IPS-15b (cell line): ENCODE results near the gene PHF19.

Experiments
- H3K27me3 ChIP-seq: one replicate; pipeline ENCODE4 v1.6.1; 2013; ENCODE audit warnings: low read length; ENCODE audit not compliant: control insufficient read depth, insufficient read depth
- H3K36me3 ChIP-seq: one replicate; pipeline ENCODE4 v1.6.1; 2013; ENCODE audit warnings: low read length; ENCODE audit not compliant: control insufficient read depth, insufficient read depth
- H3K4me1 ChIP-seq: one replicate; pipeline ENCODE4 v1.6.1; 2013; ENCODE audit warnings: mild to moderate bottlenecking, low read length; ENCODE audit not compliant: control insufficient read depth, insufficient read depth
- H3K4me3 ChIP-seq: one replicate; pipeline ENCODE4 v1.5.1; 2013; ENCODE audit warnings: low read depth, low read length
- H3K9ac ChIP-seq: one replicate; pipeline ENCODE4 v1.6.1; 2013; ENCODE audit warnings: low read depth, mild to moderate bottlenecking, low read length
- H3K9me3 ChIP-seq: one replicate; pipeline ENCODE4 v1.6.1; 2013; ENCODE audit warnings: mild to moderate bottlenecking, low read length; ENCODE audit not compliant: control insufficient read depth, insufficient read depth

Gene PHF19

DNA sequence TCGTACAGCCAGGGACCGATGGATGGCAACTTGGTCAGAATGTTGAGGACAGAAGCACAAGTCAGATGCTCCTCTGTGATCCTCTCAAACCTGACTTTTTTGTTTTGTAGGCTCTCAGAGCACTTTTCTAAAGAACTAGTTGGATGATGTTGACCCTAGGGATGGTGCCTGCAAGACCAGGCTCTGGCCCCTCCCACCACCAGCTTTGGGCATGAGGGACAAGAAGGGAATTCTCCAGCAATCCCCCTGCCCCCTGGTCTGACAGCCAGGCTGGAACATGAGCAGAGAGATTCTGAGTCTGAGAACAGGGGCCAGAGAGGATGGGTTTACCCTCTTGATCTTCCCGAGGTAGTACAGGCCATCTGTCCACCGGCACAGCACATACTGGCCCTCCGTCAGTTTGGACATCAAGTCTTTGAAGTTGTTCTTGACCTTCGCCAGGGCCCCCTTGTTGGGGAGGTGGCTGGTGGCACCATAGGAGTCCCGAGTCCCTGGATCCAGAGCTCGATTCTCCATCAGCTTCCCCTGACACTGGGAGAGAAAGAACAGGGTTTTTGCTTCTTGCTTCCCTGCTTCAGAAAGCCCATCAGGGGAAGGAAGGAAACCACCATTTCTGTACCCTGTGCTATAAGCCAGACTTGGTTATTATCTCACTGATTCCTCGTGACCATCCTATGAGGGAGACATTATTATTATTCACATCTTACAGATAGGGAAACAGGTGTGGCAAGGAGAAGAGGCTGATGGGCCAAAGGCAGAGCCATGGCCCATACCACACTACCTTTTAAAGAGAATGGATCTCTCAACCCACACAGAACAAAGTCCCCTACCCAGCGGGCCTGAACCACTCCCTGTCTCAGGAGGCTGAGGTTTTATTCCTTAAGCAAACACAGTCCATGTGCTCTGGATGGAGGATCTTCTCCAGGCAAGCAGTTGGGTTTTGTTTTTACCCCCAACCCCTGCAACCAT lies 2.5 kb downstream of the PHF19 start:
- no peaks in the 10 kb centered on the region for H3K36me3 ChIP-seq
- peaks cover 35% of the 10 kb centered on the region for H3K4me1 ChIP-seq
- H3K9ac ChIP-seq: no peak overlapping the region
- no peak overlapping the region for H3K4me3 ChIP-seq
- no peaks in the 10 kb centered on the region for H3K9me3 ChIP-seq
- peaks cover 3% of the 10 kb centered on the region for H3K27me3 ChIP-seq

DNA sequence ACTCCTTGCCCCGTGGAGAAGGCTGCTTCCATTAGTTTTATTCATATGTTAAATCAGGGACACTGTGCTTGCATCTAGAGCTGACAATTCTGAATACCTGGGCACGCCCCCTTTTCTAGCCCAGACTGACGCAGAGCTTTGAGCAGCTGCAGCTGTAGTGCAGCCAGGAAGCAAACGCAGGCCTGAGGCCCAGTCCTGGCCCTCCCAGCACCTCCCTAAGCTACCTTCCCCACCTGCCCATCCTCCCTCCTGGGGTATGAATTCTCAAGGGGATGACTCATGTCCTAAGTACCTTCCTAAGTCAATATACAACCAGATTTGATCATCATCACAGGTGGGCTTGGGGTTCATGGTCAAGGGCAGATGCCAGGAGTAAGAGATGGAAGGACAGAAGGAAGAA lies 3.5 kb downstream of the PHF19 start:
- Histone ChIP-seq H3K9ac (no peak overlapping the region), H3K4me1 (peaks cover 32% of the 10 kb centered on the region)

DNA sequence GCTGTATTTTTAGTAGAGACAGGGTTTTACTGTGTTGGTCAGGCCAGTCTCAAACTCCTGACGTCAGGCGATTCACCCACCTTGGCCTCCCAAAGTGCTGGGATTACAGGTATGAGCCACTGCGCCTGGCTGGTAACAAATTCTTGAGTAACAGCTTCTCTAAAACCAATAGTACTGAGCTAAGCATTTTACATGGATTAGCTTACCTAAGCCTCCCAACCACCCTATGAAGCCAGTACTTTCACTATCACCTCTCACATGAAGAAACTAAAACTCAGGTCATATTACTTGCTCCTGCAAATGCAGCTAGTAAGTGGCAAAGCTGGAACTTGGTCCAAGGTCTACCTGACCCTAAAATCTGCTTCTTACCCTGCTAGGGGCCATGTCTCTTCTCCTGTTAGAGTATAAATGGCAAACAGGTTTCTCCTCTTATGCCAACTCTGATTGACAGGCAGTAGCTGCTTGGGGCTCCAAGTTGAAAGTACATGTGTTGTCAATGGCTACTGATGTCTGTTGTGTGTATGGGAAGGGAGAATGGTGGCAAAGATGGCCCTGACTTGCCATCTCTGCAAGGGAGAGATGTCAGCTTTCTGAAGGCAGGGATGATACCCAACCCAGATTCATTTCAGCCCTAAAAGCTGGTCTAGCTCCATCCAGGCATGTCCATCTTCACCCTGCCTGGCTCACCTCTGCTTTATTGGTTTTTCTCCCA lies 4.0 kb downstream of the PHF19 start:
- Histone ChIP-seq H3K36me3 (no peaks in the 10 kb centered on the region), H3K4me1 (peaks cover 28% of the 10 kb centered on the region)

More for the DNA sequence above, 3.5 kb downstream of the PHF19 start:
- Histone ChIP-seq H3K36me3 (no peaks in the 10 kb centered on the region), H3K9me3 (no peaks in the 10 kb centered on the region), H3K27me3 (peaks cover 3% of the 10 kb centered on the region), H3K4me3 (no peak overlapping the region)

DNA sequence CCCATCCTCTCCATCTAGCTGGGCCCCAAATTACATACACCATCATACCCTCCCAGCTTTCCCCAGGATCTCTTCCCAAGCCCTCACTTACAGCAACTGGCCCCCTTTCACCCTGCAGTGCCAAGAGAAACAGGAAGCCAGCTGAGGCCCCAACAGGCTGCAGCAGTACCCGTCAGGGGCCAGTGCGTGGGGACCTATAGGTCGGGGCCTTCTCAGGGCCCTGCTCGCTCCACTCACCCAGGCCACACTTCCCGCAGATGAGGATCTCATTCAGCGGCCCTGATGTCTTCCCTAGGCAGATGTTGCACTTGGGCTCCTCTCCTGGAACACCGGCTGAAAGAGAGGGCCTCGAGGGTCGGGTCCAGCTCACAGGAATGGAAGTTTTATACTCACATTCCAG lies 6.8 kb downstream of the PHF19 start:
- no peaks in the 10 kb centered on the region for H3K27me3 ChIP-seq
- no peak overlapping the region for H3K9ac ChIP-seq
- H3K4me1 ChIP-seq: peaks cover 17% of the 10 kb centered on the region
- peaks cover 5% of the 10 kb centered on the region for H3K36me3 ChIP-seq
- no peak overlapping the region for H3K4me3 ChIP-seq
- no peaks in the 10 kb centered on the region for H3K9me3 ChIP-seq

More for the DNA sequence above, 4.0 kb downstream of the PHF19 start:
- Histone ChIP-seq H3K27me3 (peaks cover 3% of the 10 kb centered on the region), H3K9ac (no peak overlapping the region), H3K4me3 (no peak overlapping the region), H3K9me3 (no peaks in the 10 kb centered on the region)

DNA sequence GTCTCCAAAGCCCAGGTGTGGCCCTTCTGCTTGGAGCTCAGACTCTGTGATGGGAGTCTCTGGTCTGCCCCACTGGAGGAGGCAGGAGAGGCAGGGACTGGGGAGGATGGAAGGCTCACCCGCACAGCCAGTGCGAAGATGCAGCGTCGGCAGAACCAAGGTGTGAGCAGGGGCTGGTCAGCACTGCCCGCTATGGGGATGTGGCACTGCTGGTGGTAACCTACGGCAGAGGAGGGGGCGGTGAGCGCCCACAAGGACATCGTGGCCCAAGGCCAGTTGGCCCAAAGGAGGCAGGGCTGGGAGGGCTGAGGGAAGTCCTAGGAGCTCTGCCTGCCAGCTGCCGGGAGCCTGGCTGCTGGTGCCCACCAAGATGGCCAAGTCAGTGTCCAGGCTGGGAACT lies 7.3 kb downstream of the PHF19 start:
- Histone ChIP-seq H3K9ac (no peak overlapping the region), H3K27me3 (no peaks in the 10 kb centered on the region), H3K9me3 (no peaks in the 10 kb centered on the region), H3K4me1 (peaks cover 16% of the 10 kb centered on the region), H3K36me3 (peaks cover 5% of the 10 kb centered on the region), H3K4me3 (no peak overlapping the region)

DNA sequence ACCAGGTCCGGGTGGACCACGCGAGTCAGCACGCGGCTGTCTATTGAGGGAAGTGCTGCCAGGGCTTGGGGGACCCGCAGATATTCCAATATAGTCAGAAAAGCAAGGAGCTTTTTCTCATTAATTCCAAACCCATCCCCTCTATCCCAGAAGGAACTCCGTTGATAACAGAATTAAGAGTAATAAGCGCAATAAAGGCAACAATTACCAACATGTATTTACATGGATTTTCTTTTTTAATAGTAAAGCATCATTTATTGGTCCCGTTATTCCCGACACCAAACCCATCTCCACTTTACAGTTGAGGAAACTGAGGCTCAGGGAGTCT lies 7.7 kb downstream of the PHF19 start:
- Histone ChIP-seq H3K4me3 (peak overlapping the region; percentile 70), H3K27me3 (no peaks in the 10 kb centered on the region), H3K4me1 (peaks cover 15% of the 10 kb centered on the region), H3K9me3 (no peaks in the 10 kb centered on the region), H3K9ac (no peak overlapping the region), H3K36me3 (peaks cover 5% of the 10 kb centered on the region)

DNA sequence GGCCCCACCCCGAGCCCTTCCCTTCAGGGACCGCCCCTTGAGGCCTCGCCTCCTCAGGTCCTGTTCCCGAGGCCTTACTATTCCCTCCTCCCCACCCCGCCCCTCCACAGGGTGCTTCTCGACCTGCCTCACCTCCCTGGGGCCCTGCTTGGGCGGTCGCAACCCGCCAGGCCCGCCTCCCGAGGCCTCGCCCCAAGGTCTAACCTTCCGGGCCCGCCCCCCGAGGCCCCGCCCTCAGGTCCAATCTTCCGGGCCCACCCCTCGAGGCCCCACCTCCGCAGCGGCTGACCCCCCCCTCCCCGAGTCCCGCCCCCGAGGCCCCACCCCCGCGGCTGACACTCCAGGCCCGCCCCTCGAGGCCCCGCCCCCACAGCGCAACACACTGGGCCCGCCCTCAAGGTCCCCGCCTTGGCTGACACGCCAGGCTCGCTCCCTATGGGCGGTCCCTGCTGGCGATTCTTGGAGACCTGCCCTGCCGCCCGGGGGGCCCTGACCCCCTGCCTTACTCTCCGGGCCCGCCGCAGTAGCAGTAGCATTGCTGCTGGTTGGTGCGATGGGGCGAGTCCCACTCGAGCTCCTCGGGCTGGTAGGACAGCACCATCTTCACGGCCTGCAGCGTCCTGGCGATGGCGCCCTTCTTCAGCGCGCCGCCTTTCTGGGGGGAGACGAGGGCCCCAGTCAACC lies 8.2 kb downstream of the PHF19 start:
- Histone ChIP-seq H3K4me3 (peak overlapping the region; percentile 70), H3K4me1 (peaks cover 10% of the 10 kb centered on the region), H3K36me3 (peaks cover 8% of the 10 kb centered on the region), H3K9ac (no peak overlapping the region), H3K9me3 (no peaks in the 10 kb centered on the region), H3K27me3 (no peaks in the 10 kb centered on the region)

DNA sequence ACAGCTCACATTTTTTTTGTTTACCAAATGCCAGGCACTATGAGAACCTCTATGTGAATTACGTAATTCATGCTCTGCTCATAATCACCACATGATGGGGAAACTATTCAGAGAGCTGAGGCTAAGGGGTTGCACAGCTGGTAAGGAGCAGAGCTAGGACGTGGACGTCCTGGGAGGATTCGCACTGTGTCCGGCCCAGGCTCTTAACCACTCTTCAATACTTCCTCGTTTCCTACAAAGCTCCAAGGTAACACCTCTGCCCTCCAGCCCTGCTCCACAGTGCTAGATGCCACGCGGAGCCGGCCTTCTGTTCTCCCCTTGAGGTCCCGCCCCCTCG lies 8.7 kb downstream of the PHF19 start:
- H3K4me1 ChIP-seq: peaks cover 7% of the 10 kb centered on the region
- no peaks in the 10 kb centered on the region for H3K9me3 ChIP-seq
- H3K9ac ChIP-seq: no peak overlapping the region
- H3K36me3 ChIP-seq: peaks cover 11% of the 10 kb centered on the region
- H3K4me3 ChIP-seq: peak overlapping the region; percentile 48
- no peaks in the 10 kb centered on the region for H3K27me3 ChIP-seq

DNA sequence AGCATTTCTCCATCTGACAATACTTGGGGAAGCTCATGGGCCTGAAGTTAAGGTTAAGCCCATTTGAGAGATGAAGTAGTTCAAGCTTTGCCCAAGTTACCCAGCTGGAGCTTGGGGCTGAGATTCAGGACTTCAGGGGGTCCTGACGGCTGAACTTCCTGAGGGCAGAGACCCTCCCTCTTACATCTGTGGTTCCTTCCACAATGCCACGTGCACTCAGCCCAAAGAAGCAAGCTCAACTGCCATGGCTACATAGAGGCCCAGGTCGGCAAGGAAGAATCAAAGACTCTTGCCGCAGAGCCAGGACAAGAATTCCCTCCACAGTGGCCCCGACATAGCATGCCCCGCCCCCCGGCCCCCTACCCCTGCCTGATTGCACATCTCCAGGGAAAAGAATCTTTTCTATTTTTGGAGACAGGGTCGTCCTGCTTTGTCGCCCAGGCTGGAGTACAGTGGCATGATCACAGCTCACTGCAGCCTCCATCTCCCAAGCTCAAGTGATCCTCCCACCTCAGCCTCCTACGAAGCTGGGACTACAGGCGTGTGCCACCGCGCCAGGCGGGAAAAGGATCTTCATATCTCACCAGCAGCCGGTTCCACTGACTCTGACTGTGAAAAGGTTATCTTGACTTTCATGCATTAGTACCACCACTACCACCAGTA lies 9.2 kb downstream of the PHF19 start:
- Histone ChIP-seq H3K27me3 (no peaks in the 10 kb centered on the region), H3K36me3 (peaks cover 12% of the 10 kb centered on the region), H3K9me3 (no peaks in the 10 kb centered on the region), H3K9ac (no peak overlapping the region), H3K4me1 (peaks cover 2% of the 10 kb centered on the region), H3K4me3 (peak overlapping the region; percentile 48)

DNA sequence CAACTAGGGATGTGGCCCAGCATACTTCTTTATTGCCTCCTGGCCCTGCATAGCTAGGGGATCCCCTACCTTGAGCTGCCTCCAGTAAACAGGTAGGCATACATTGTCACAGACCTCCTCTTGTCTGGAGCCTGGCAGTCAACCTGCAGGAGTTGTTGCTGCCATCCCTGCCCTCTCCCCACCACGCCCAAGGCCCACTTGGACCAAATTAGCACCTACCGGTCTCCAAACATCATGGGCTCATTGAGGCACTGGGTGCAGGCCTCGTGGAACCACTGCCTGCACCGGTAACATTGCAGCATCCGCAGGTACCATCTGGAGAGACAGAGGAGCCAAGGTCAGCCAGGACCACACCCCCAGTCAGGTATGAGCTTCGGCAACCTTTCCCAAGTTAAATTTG lies 10.3 kb downstream of the PHF19 start:
- Histone ChIP-seq H3K9me3 (no peaks in the 10 kb centered on the region), H3K27me3 (no peaks in the 10 kb centered on the region), H3K9ac (no peak overlapping the region), H3K4me1 (no peaks in the 10 kb centered on the region), H3K4me3 (no peak overlapping the region), H3K36me3 (peaks cover 16% of the 10 kb centered on the region)

DNA sequence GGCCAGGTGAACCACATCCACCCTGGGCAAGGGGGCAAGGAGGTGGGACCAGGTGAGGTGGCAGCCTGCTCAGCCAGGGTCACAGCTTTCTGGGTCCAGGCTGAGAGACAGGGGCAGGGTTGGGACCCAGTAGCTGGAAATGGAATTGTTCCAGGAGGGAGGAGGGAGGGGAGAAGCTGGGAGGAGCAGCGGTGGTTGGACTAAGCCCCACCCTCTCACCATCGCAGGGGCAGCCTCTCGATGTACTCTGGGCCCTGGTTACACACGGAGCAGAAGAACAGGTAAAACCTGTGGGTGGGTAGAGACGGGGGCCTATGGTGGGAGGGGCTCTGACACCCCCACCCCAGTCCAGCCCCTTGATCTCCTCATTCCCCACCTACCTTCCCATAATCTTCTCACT lies 11.2 kb downstream of the PHF19 start:
- Histone ChIP-seq H3K9ac (no peak overlapping the region), H3K9me3 (no peaks in the 10 kb centered on the region), H3K4me3 (no peak overlapping the region), H3K36me3 (peaks cover 22% of the 10 kb centered on the region), H3K4me1 (no peaks in the 10 kb centered on the region), H3K27me3 (no peaks in the 10 kb centered on the region)
